HepG2 (cell line): Measurements from ENCODE around the gene APOD. TPM values are rescaled to one million over a fixed set of nuclear protein-coding genes. Genes with fewer than 3 reads are reported as not detected.

Experiments used
- CREM ChIP-seq, 2 experiments: sonication (generic) in 1 of 2; formaldehyde crosslinking in 1 of 2; IDR thresholded peaks; 2 replicates each; pipeline versions ENCODE4 v1.4.0 to v1.6.1; 2016 to 2020; ENCODE audit warnings: antibody characterized with exemption in 1 of 2, mild to moderate bottlenecking in 1 of 2, missing genetic modification reagents in 1 of 2
- FIP1L1 ChIP-seq: fragments of 200-400 bp; formaldehyde crosslinking; IDR thresholded peaks from 2 replicates; pipeline ENCODE4 v1.6.1; 2018; ENCODE audit warnings: low read depth, mild to moderate bottlenecking, low read length, moderate library complexity, borderline replicate concordance; ENCODE audit not compliant: insufficient read depth
- GFI1 ChIP-seq: sonication (generic); formaldehyde crosslinking; IDR thresholded peaks from 2 replicates; pipeline ENCODE4 v1.5.0; 2020; ENCODE audit warnings: missing genetic modification reagents, mild to moderate bottlenecking, borderline replicate concordance
- HIC2 ChIP-seq: sonication (generic); formaldehyde crosslinking; IDR thresholded peaks from 2 replicates; pipeline ENCODE4 v1.9.0; 2022; ENCODE audit warnings: low read depth, missing genetic modification reagents
- HMG20B ChIP-seq: conservative IDR thresholded peaks from 2 replicates; pipeline ENCODE4 v1.6.1; 2016; ENCODE audit warnings: missing genetic modification reagents, missing compliant biosample characterization
- HMGXB4 ChIP-seq, 2 experiments: sonication (generic) in 1 of 2; formaldehyde crosslinking in 1 of 2; IDR thresholded peaks; 2 replicates each; pipeline versions ENCODE4 v1.4.0 to v1.6.1; 2018 to 2020; ENCODE audit warnings: missing genetic modification reagents in 2 of 2, borderline replicate concordance in 1 of 2, low read depth in 1 of 2, mild to moderate bottlenecking in 1 of 2, missing biosample characterization in 1 of 2
- MED13 ChIP-seq: sonication (generic); formaldehyde crosslinking; IDR thresholded peaks from 2 replicates; pipeline ENCODE4 v1.5.0; 2020; ENCODE audit warnings: missing genetic modification reagents
- MZF1 ChIP-seq: sonication (generic); formaldehyde crosslinking; IDR thresholded peaks from 2 replicates; pipeline ENCODE4 v1.8.1; 2023; ENCODE audit warnings: mild to moderate bottlenecking, missing genetic modification reagents, borderline replicate concordance
- NCOA2 ChIP-seq: sonication (generic); formaldehyde crosslinking; IDR thresholded peaks from 2 replicates; pipeline ENCODE4 v1.8.0; 2022; ENCODE audit warnings: inconsistent platforms
- TAF1 ChIP-seq: sonication (generic); formaldehyde crosslinking; IDR thresholded peaks from 2 replicates; pipeline ENCODE4 v1.4.0; 2020; ENCODE audit warnings: missing genetic modification reagents
- U2AF1 ChIP-seq: fragments of 200-400 bp; formaldehyde crosslinking; optimal IDR thresholded peaks from 2 replicates; pipeline ENCODE3; 2017; ENCODE audit warnings: mild to moderate bottlenecking, low read depth, low read length
- ZBTB1 ChIP-seq: sonication (generic); formaldehyde crosslinking; IDR thresholded peaks from 2 replicates; pipeline ENCODE4 v1.4.0; 2020; ENCODE audit warnings: missing genetic modification reagents, borderline replicate concordance
- ZFAT ChIP-seq: sonication (generic); formaldehyde crosslinking; conservative IDR thresholded peaks from 2 replicates; pipeline ENCODE4 v1.8.1; 2023; ENCODE audit warnings: missing genetic modification reagents, inconsistent platforms
- ZNF10 ChIP-seq: sonication (generic); formaldehyde crosslinking; IDR thresholded peaks from 2 replicates; pipeline ENCODE4 v1.4.0; 2020; ENCODE audit warnings: mild to moderate bottlenecking, low read depth, missing genetic modification reagents, borderline replicate concordance
- ZNF12 ChIP-seq: sonication (generic); formaldehyde crosslinking; IDR thresholded peaks from 2 replicates; pipeline ENCODE4 v1.5.0; 2020; ENCODE audit warnings: missing genetic modification reagents
- ZNF207 ChIP-seq: fragments of 450-650 bp; IDR thresholded peaks from 2 replicates; pipeline ENCODE4 v1.6.1; 2016; ENCODE audit warnings: antibody characterized with exemption, borderline replicate concordance
- ZNF225 ChIP-seq: sonication (generic); formaldehyde crosslinking; IDR thresholded peaks from 2 replicates; pipeline ENCODE4 v1.4.0; 2020; ENCODE audit warnings: mild to moderate bottlenecking, missing genetic modification reagents
- ZNF3 ChIP-seq: IDR thresholded peaks from 2 replicates; pipeline ENCODE4 v1.7.0; 2017; ENCODE audit warnings: inconsistent platforms
- ZNF382 ChIP-seq: sonication (generic); formaldehyde crosslinking; IDR thresholded peaks from 2 replicates; pipeline ENCODE4 v1.5.0; 2020; ENCODE audit warnings: missing genetic modification reagents, mild to moderate bottlenecking, borderline replicate concordance
- ZNF567 ChIP-seq: sonication (generic); formaldehyde crosslinking; IDR thresholded peaks from 2 replicates; pipeline ENCODE4 v1.8.1; 2023; ENCODE audit warnings: mild to moderate bottlenecking, missing genetic modification reagents, borderline replicate concordance
- ZNF724P ChIP-seq: sonication (generic); formaldehyde crosslinking; IDR thresholded peaks from 2 replicates; pipeline ENCODE4 v1.8.0; 2022; ENCODE audit warnings: missing genetic modification reagents, borderline replicate concordance
- ZNF761 ChIP-seq: sonication (generic); formaldehyde crosslinking; conservative IDR thresholded peaks from 2 replicates; pipeline ENCODE4 v1.4.0; 2020; ENCODE audit warnings: mild to moderate bottlenecking, missing genetic modification reagents
- ZNF788 ChIP-seq: sonication (generic); formaldehyde crosslinking; IDR thresholded peaks from 2 replicates; pipeline ENCODE4 v1.5.0; 2020; ENCODE audit warnings: mild to moderate bottlenecking, missing genetic modification reagents, borderline replicate concordance
- ZNF878 ChIP-seq: sonication (generic); formaldehyde crosslinking; IDR thresholded peaks from 2 replicates; pipeline ENCODE4 v1.8.1; 2023; ENCODE audit warnings: mild to moderate bottlenecking, missing genetic modification reagents, moderate library complexity
- polyA plus RNA-seq, 8 experiments: library from polyadenylated mRNA; depleted of rRNA in 3 of 8; stranded (reverse) in 7 of 8; unstranded in 1 of 8; fragments of >200 nt; fragmentation: Illumina TruSeq in 4 of 8; extraction: Trizol in 4 of 8; gene quantifications; 2 replicates each; pipeline versions ENCODE4 v1.2.1 to v1.2.3, GENCODE V29; 2011 to 2016; ENCODE audit warnings: low read depth in 4 of 8, missing spikeins in 1 of 8, mixed read lengths in 1 of 8; ENCODE audit not compliant: insufficient read depth in 1 of 8
- total RNA-seq, 5 experiments: library from RNA; depleted of rRNA; stranded (reverse); fragments of >200 nt; fragmentation: Illumina TruSeq; extraction: Trizol; gene quantifications; 2 replicates each; pipeline ENCODE4 v1.2.3, GENCODE V29; 2016; ENCODE audit warnings: low read depth in 1 of 5
- TF ChIP-seq, protein P1 (sequence below): sonication (generic); formaldehyde crosslinking; IDR thresholded peaks from 2 replicates; pipeline ENCODE4 v1.8.1; 2023; ENCODE audit warnings: missing genetic modification reagents, mild to moderate bottlenecking, borderline replicate concordance
- TF ChIP-seq, protein P2 (sequence below): sonication (generic); formaldehyde crosslinking; IDR thresholded peaks from 2 replicates; pipeline ENCODE4 v1.4.0; 2020; ENCODE audit warnings: missing genetic modification reagents

APOD gene
- total and polyA plus RNA-seq, 2 of the 13 experiments (the other 11 are each of a cell fraction or from before 2014, with no cell fraction given): not detected

- TF ChIP-seq HMG20B (CRISPR knock-in tag): no peak
- no peak for TF ChIP-seq ZNF724P (CRISPR knock-in tag)
- TF ChIP-seq ZNF788: no peak
- TF ChIP-seq ZNF382: no peak
- no peak for TF ChIP-seq FIP1L1
- 0 out of 2 replicates have a peak, but pooled peaks have one; percentile 9 for TF ChIP-seq ZNF878 (CRISPR knock-in tag)
- no peak for TF ChIP-seq ZBTB1
- TF ChIP-seq, protein P1, sequence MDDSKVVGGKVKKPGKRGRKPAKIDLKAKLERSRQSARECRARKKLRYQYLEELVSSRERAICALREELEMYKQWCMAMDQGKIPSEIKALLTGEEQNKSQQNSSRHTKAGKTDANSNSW: no peak
- no peak for TF ChIP-seq ZNF225 (CRISPR knock-in tag)
- no peak for TF ChIP-seq U2AF1
- TF ChIP-seq CREM (IDR thresholded peaks at IDR 0.05): peak; percentile 6; the same call in 1 of the 2 replicates
- TF ChIP-seq CREM (CRISPR knock-in tag; IDR thresholded peaks at IDR 0.05): no peak
- no peak for TF ChIP-seq ZNF12
- no peak for TF ChIP-seq ZNF567 (CRISPR knock-in tag)
- no peak for TF ChIP-seq MED13 (CRISPR knock-in tag)
- TF ChIP-seq MZF1: no peak
- TF ChIP-seq ZNF207: no peak
- TF ChIP-seq, protein P2, sequence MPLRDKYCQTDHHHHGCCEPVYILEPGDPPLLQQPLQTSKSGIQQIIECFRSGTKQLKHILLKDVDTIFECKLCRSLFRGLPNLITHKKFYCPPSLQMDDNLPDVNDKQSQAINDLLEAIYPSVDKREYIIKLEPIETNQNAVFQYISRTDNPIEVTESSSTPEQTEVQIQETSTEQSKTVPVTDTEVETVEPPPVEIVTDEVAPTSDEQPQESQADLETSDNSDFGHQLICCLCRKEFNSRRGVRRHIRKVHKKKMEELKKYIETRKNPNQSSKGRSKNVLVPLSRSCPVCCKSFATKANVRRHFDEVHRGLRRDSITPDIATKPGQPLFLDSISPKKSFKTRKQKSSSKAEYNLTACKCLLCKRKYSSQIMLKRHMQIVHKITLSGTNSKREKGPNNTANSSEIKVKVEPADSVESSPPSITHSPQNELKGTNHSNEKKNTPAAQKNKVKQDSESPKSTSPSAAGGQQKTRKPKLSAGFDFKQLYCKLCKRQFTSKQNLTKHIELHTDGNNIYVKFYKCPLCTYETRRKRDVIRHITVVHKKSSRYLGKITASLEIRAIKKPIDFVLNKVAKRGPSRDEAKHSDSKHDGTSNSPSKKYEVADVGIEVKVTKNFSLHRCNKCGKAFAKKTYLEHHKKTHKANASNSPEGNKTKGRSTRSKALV (CRISPR knock-in tag): 0 out of 2 replicates have a peak, but pooled peaks have one; percentile 7
- TF ChIP-seq HMGXB4 (CRISPR knock-in tag; IDR thresholded peaks at IDR 0.05; ENCODE audit: borderline replicate concordance in 1 of 2, low read depth in 1 of 2): peak in 1 of 2 experiments; percentile 22; a peak in 1 of 4 replicates
- no peak for TF ChIP-seq HIC2 (CRISPR knock-in tag)
- 0 out of 2 replicates have a peak, but pooled peaks have one; percentile 21 for TF ChIP-seq TAF1 (CRISPR knock-in tag)
- TF ChIP-seq ZFAT (CRISPR knock-in tag): no peak
- no peak for TF ChIP-seq GFI1 (CRISPR knock-in tag)
- TF ChIP-seq ZNF761 (CRISPR knock-in tag): 0 out of 2 replicates have a peak, but pooled peaks have one; percentile 36
- TF ChIP-seq ZNF10 (CRISPR knock-in tag): no peak
- TF ChIP-seq ZNF3: no peak
- TF ChIP-seq NCOA2 (CRISPR knock-in tag): peak; percentile 36
These were observed 33.0 kb downstream of the APOD start (continued) for GRCh38 chr3:195550723-195551122.
